ENCODE measurements around the gene PTPRJ. TPM values are rescaled to one million over a fixed set of nuclear protein-coding genes. Genes with fewer than 3 reads are reported as not detected.
A peak's percentile ranks its signal among the peaks of the same experiment; 100 is the strongest.

The PTPRJ gene
- total and polyA plus RNA-seq, 2 of the 4 experiments (the other 2 are of a cell fraction) = 5.6 to 14.9 TPM

DNA sequence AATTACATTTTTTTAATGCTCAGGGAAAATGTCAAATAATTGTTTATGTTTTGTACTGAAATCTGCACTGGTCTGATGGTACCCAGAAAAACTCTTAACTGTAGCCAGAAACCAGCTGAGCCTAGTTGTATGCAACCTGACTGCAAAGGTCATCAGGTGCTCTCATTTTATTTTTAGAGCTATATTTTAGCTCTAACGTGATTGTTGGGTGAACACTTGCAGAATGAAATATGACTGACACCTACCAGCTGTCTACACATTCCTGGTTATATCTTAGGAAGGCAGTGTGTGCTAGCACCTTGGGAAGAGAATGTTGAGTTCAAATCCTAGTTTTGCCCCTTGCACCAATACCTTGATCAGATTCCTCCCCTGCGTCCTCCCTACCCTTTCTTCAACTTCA lies 23.6 kb downstream of the PTPRJ start:
- H3K36me3 ChIP-seq (ENCODE audit: control insufficient read depth, insufficient read depth, low read length) = no peaks in the 10 kb centered on the region
- H2BK5ac ChIP-seq (ENCODE audit: low read depth, low read length, poor library complexity, severe bottlenecking) = peak overlapping the region; percentile 72
- H3K4me1 ChIP-seq (ENCODE audit: control insufficient read depth, insufficient read depth, low read length) = peaks cover 36% of the 10 kb centered on the region
- H2AK9ac ChIP-seq (replicated peaks; ENCODE audit: low read depth, low read length, poor library complexity) = no peak overlapping the region
- dilution Hi-C loops (cut with HindIII; ENCODE audit: low sequenced_read_pairs, unreplicated experiment) = no loop called here
- in situ Hi-C loops (cut with MboI; ENCODE audit: low sequenced_read_pairs) = no loop called here
- POLR2A ChIA-PET (ENCODE audit: unreplicated experiment) = interaction anchor here (0.7 kb wide), 1 partner anchor 20 kb away, joined by 4 read pairs; no protein-coding TSS in a partner anchor
- H4K8ac ChIP-seq (ENCODE audit: low read depth in 2 of 2, low read length in 2 of 2) = 0 out of 4 replicates have a peak overlapping the region, but pooled peaks of 1 of the 2 experiments have one; percentile 11
- no peaks in the 10 kb centered on the region for H3K9me3 ChIP-seq (ENCODE audit: control insufficient read depth, insufficient read depth, low read length)
- peak overlapping the region; percentile 64 for H3K14ac ChIP-seq (replicated peaks; ENCODE audit: low read depth, low read length)
- H3K4me2 ChIP-seq (ENCODE audit: low read depth, low read length) = no peak overlapping the region
- no peak overlapping the region for H3K9ac ChIP-seq (ENCODE audit: low read depth, low read length)
- H4K20me1 ChIP-seq (ENCODE audit: insufficient read depth, low read length) = peaks cover 37% of the 10 kb centered on the region
- H3K23ac ChIP-seq (ENCODE audit: low read depth, low read length) = peak overlapping the region; percentile 41; the same call in 1 of the 2 replicates
- WGBS, 2 experiments (ENCODE audit: extremely low coverage in 2 of 2, insufficient read length in 1 of 2) = no CpG with 5 or more reads among the region's 2 CpGs
- H4K91ac ChIP-seq (ENCODE audit: insufficient read depth, low read depth, low read length) = no peak overlapping the region
- DNase-seq (no peak), ATAC-seq (ENCODE audit: low read depth) (no peak)
- H3K27ac ChIP-seq (ENCODE audit: insufficient read depth, low read length) = no peak overlapping the region
- no peaks in the 10 kb centered on the region for H3K27me3 ChIP-seq (ENCODE audit: control insufficient read depth, insufficient read depth, low read length)
- no peak overlapping the region for H3K56ac ChIP-seq (ENCODE audit: extremely low read depth, insufficient read depth, low read length)
- H3K79me1 ChIP-seq (ENCODE audit: low read depth in 1 of 2, low read length in 2 of 2) = peaks cover 38 to 81% of the 10 kb centered on the region in 2 experiments
- H2BK20ac ChIP-seq (ENCODE audit: low read depth, low read length) = no peak overlapping the region
- TF ChIP-seq, protein P1, sequence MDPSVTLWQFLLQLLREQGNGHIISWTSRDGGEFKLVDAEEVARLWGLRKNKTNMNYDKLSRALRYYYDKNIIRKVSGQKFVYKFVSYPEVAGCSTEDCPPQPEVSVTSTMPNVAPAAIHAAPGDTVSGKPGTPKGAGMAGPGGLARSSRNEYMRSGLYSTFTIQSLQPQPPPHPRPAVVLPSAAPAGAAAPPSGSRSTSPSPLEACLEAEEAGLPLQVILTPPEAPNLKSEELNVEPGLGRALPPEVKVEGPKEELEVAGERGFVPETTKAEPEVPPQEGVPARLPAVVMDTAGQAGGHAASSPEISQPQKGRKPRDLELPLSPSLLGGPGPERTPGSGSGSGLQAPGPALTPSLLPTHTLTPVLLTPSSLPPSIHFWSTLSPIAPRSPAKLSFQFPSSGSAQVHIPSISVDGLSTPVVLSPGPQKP (IDR thresholded peaks at IDR 0.05; ENCODE audit: borderline replicate concordance, low read depth, low read length) = no peak
- TF ChIP-seq FOS (IDR thresholded peaks at IDR 0.05; ENCODE audit: low read depth, low read length) (no peak), BHLHE40 (IDR thresholded peaks at IDR 0.05; ENCODE audit: low read depth, low read length) (no peak), MXI1 (IDR thresholded peaks at IDR 0.05; ENCODE audit: borderline replicate concordance, low read depth, low read length) (no peak)
- TF ChIP-seq, protein P2, sequence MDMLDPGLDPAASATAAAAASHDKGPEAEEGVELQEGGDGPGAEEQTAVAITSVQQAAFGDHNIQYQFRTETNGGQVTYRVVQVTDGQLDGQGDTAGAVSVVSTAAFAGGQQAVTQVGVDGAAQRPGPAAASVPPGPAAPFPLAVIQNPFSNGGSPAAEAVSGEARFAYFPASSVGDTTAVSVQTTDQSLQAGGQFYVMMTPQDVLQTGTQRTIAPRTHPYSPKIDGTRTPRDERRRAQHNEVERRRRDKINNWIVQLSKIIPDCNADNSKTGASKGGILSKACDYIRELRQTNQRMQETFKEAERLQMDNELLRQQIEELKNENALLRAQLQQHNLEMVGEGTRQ (IDR thresholded peaks at IDR 0.05; ENCODE audit: low read depth, low read length) = no peak
- H2BK120ac ChIP-seq (ENCODE audit: low read depth, low read length) = no peak overlapping the region
- intact Hi-C loops (cut with micrococcal nuclease) = loop anchor here (5.0 kb wide), 2 partner anchors 58 to 103 kb away; no protein-coding TSS in a partner anchor
- H3K4ac ChIP-seq (ENCODE audit: low read depth, low read length) = peak overlapping the region; percentile 8; the same call in 1 of the 2 replicates
- CTCF ChIA-PET = no interaction called here
- H2AFZ ChIP-seq (replicated peaks; ENCODE audit: low read length, poor library complexity) = no peak overlapping the region
- H3K18ac ChIP-seq (ENCODE audit: low read depth, low read length) = peak overlapping the region; percentile 4; the same call in 1 of the 2 replicates
- peaks cover 38% of the 10 kb centered on the region for H3K9me1 ChIP-seq (ENCODE audit: insufficient read depth, low read length)
- H4K5ac ChIP-seq (ENCODE audit: low read depth, low read length) = no peak overlapping the region; the same call in 1 of the 2 replicates
- no peak overlapping the region for H3K4me3 ChIP-seq (ENCODE audit: insufficient read depth, low read depth, low read length)
- no peak overlapping the region for H2BK15ac ChIP-seq (ENCODE audit: low read depth, low read length)
- BruUV-seq (replicated peaks) = no TSS peak
- H2AK5ac ChIP-seq (ENCODE audit: low read depth, low read length) = no peak overlapping the region
